ENCODE data around the gene SLC46A1.

The SLC46A1 gene

DNA sequence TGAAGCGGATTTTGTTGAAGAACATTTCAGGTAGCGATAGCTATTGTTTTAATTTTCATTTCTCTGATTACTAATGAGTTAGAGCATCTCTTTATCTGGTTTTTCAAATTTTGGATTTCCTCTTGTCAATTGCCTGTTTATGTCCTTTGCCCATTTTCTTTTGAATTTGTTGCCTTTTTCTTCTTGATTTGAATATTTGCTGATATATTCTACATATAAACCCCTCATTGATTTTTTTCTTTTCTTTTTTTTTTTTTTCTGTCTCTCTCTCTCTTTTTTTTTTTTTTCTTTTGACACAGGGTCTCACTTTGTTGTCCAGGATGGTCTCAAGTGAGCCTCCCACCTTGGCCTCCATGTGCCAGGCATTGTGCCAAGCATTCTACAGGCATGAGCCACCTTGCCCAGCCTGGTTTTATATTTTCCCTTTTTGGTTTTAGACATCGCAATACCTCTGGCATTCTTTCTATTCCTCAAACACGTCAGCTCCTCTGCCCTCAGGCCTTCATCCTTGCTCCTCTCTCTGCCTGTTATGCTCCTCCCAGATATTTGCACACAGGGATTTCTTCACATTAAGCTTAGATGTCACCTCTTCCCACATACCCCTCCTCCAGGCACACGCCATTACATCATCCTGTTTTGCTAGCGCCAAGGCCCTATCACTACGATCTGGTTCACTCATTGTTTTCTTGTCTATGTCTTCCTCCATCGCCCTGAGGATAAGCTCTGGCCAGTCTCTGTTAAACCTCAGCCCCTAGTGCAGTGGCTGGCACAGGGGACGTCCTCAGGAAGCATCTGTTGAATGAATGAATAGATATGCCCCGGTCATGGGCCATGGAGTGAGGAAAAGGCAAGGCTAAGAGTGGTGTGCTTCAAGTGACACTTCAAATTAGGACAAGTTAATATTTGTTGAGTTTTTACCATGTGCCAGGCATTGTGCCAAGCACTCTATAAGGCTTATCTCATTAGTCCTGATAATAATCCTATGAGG is 25.9 kb downstream of the SLC46A1 start:
- H3K27me3 Mint-ChIP-seq = peaks cover 8% of the 10 kb centered on the region
- H3K27ac Mint-ChIP-seq = no peak overlapping the region
- no peaks in the 10 kb centered on the region for H3K9me3 Mint-ChIP-seq
- H3K4me1 Mint-ChIP-seq (ENCODE audit: low read depth) = peaks cover 19% of the 10 kb centered on the region
- peaks cover 23% of the 10 kb centered on the region for H3K36me3 Mint-ChIP-seq (ENCODE audit: low read depth)
- H3K4me3 Mint-ChIP-seq = no peak overlapping the region

DNA sequence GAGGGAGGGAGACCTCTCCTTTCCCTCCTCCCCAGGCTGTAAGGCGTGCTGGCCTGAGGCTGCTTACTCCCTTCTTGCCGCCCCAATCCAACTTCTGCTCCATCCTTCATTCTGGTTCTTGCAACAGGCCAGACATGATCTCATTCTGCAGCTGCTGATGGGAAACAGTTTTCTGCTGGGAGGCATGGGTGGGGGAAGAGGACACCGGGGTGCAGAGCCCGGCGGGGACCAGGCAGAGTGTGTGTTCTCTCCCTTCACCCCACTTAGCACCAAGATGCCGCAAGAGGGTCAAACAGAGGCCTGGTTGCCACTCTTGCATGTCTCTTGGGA is 33.1 kb downstream of the SLC46A1 start:
- Mint-ChIP-seq H3K4me1 (ENCODE audit: low read depth) (peaks cover 21% of the 10 kb centered on the region), H3K9me3 (no peaks in the 10 kb centered on the region), H3K4me3 (peak overlapping the region; percentile 89), H3K27me3 (no peaks in the 10 kb centered on the region), H3K27ac (peak overlapping the region; percentile 82), H3K36me3 (ENCODE audit: low read depth) (peaks cover 5% of the 10 kb centered on the region)

DNA sequence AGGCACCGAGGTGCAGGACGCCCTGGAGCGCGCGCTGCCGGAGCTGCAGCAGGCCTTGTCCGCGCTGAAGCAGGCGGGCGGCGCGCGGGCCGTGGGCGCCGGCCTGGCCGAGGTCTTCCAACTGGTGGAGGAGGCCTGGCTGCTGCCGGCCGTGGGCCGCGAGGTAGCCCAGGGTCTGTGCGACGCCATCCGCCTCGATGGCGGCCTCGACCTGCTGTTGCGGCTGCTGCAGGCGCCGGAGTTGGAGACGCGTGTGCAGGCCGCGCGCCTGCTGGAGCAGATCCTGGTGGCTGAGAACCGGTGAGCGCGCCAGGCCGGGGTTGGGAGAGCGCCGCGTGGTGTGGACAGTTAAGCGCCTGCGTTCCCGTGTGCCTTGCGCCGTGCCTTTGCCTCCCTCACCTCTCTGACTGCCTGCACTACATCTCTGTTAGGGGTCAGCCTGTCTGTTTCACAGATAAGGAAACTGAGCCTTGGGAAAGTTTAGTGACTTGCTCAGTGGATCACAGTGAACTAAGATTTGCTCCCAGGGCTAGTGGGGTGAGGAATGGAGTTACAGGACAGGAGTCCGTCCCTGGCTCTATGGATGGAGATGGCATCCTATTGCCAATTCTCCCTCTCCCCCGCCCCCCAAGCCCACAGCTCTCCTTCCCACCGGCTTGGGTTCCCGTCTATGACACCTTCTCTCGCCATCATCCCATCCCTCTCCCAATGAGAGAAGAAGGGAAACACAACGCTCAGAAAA is 33.6 kb downstream of the SLC46A1 start:
- Mint-ChIP-seq H3K27me3 (no peaks in the 10 kb centered on the region), H3K27ac (peak overlapping the region; percentile 82), H3K9me3 (no peaks in the 10 kb centered on the region), H3K36me3 (ENCODE audit: low read depth) (peaks cover 4% of the 10 kb centered on the region), H3K4me3 (peak overlapping the region; percentile 89), H3K4me1 (ENCODE audit: low read depth) (peaks cover 21% of the 10 kb centered on the region)

DNA sequence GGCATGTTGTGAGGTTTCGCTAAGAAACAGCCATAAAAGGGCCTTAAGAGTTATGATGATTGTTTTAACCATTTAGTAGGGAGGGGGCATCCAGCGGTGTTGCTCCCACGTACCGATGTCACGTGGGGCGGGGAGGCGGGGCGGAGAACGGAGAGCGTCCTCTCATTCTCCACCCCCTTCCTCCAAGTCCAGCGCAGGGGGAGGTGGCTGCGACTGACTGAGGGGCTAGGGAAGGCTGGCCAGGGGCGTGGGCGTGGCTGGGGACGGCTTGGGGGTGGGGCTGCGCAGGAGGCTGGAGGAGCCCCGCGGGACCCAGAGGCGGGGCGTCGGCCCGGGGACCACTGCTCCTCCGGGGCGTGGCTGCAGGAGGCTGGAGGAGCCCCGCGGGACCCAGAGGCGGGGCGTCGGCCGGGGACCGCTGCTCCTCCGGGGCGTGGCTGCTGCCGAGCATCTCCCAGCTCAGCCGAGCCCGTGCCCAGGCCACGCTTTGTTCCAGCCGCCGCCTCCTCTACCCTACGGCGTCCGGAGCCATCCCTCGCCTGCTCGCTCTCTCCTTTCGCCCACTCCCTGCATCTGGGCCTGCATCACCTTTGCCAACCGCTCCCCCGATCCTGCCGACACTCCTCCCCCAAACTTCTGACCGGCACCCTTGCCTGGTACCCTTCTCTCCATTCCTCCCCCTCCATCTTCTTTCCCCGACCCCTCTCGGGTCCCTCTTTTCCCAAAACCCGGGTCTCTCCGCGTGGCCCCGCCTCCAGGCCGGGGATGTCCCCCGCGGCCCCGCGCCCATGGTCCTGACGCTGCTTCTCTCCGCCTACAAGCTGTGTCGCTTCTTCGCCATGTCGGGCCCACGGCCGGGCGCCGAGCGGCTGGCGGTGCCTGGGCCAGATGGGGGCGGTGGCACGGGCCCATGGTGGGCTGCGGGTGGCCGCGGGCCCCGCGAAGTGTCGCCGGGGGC is 34.5 kb downstream of the SLC46A1 start, which contains the start of gene SARM1:
TSS of gene SARM1 (plus strand) at position 450 of the 958 bp plus-strand sequence. CDS start at position 789, 339 bp downstream.
- Mint-ChIP-seq H3K36me3 (ENCODE audit: low read depth) (peaks cover 4% of the 10 kb centered on the region), H3K9me3 (no peaks in the 10 kb centered on the region), H3K4me1 (ENCODE audit: low read depth) (peaks cover 21% of the 10 kb centered on the region), H3K27ac (peak within 1 kb of the TSS; percentile 89), H3K4me3 (peak within 1 kb of the TSS; percentile 89), H3K27me3 (no peaks in the 10 kb centered on the region)

DNA sequence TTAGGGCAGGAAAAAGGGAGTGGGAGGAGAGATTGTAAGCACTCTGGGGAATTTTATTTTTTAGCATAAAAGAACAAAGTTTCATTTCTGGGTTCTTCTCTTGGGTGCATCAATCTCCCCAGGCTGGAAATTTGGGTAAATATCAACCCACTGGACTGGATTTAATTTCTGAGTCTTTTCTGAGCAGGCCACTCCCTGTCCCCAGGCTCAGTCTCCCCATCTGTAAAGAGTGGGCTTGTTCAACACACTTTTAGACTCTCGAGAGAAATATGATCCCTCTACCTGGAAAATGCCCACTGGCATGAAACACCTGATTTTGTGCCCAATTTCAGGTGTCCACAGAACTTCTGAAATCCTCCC is 35.3 kb downstream of the SLC46A1 start:
- Mint-ChIP-seq H3K36me3 (ENCODE audit: low read depth) (peaks cover 4% of the 10 kb centered on the region), H3K27me3 (no peaks in the 10 kb centered on the region), H3K27ac (no peak overlapping the region), H3K4me3 (peak overlapping the region; percentile 89), H3K9me3 (no peaks in the 10 kb centered on the region), H3K4me1 (ENCODE audit: low read depth) (peaks cover 21% of the 10 kb centered on the region)

DNA sequence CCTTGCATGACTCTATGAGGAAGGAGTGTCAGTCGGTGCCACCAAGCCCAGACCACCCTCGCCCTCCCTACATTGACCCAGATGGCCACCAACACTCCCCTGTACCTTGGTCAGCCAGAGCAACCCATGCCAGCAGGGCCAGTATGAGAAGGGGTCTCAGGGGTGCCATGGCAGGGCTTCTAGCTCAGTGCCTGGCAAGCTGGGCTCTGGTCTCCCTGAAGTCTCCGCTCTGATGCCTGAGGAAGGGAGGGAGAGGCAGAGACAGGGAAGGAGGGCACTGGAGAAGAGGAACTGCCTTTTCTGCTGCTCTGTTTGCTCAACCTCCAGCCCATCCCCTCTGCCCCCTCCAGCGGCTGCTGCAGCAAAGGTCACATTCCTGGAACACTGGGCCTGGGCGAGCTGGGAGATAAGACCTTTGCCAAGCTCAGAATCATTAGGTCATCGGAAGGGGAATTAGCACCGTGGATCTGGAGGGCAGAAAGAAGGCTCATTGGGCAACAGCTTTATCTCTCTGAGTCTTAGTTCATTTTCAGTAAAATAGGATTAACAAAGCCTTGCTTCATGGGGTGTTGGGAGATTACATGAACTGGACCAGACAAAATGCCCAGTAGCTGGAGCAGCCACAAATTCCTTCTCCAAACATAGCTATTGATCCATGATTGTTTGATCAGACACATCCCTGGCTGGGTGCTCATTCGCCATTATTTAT is 35.8 kb downstream of the SLC46A1 start, which contains the start of gene VTN:
TSS of gene VTN (minus strand) at position 273 of the 709 bp plus-strand sequence. CDS start at position 169, 104 bp downstream.
- peak within 1 kb of the TSS; percentile 65 for H3K27ac Mint-ChIP-seq
- H3K4me1 Mint-ChIP-seq (ENCODE audit: low read depth) = peaks cover 21% of the 10 kb centered on the region
- H3K4me3 Mint-ChIP-seq = peak within 1 kb of the TSS; percentile 89
- H3K36me3 Mint-ChIP-seq (ENCODE audit: low read depth) = peaks cover 4% of the 10 kb centered on the region
- H3K9me3 Mint-ChIP-seq = no peaks in the 10 kb centered on the region
- H3K27me3 Mint-ChIP-seq = no peaks in the 10 kb centered on the region

DNA sequence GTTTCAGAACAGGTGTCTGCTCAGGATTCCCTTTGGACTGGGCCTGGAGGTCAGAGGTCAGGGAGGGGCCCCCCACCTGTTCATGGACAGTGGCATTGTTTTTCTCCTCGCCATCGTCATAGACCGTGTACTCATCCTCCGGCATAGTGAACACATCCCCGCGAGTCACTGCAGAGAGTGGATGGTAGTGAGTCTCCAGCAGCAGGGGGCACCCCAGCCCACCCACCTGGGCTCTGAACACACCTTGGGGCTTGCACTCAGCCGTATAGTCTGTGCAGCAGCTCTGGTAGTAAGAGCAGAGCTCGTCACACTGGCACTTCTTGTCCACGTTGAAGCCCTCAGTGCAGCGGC is 36.4 kb downstream of the SLC46A1 start:
- Mint-ChIP-seq H3K27me3 (no peaks in the 10 kb centered on the region), H3K27ac (no peak overlapping the region), H3K36me3 (ENCODE audit: low read depth) (peaks cover under 1% of the 10 kb centered on the region), H3K9me3 (no peaks in the 10 kb centered on the region), H3K4me3 (no peak overlapping the region), H3K4me1 (ENCODE audit: low read depth) (peaks cover 21% of the 10 kb centered on the region)

DNA sequence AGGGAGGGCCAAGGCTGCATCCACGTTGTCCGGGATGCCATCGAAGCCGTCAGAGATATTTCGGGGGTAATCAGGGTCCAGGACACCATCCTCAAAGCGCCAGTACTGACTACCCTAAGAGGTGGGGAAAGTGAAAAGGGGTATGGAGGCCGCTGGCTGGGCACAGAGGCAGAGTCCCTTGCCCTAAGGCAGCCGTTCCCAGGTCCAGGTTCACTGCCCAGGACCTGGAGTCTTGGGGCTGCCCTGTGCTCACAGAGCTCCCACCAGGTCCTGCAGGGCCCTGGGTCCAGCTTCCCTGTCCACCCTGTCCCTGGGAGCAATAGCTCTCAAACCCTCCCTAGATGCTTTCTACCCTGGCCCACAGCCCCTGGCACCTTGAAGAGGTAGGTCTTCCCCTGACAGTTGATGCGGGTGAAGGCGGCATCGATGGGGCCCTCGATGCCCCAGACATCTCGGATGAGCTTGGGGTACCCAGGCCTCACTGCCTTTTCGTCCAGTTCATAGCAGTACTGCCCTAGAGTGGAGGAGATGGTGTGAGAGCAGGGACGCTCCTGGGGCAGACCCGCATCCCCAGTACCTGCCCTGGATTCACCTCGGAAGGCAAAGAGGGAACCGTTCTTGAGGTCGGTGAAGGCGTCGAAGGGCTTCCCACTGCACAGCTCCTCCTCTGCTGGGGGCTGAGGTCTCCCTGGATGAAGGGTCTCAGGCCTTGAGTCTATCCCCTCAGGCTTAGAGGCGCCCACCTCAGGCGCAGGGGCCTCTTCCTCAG is 36.9 kb downstream of the SLC46A1 start:
- Mint-ChIP-seq H3K27ac (no peak overlapping the region), H3K9me3 (no peaks in the 10 kb centered on the region), H3K4me1 (ENCODE audit: low read depth) (peaks cover 21% of the 10 kb centered on the region), H3K36me3 (ENCODE audit: low read depth) (no peaks in the 10 kb centered on the region), H3K4me3 (no peak overlapping the region), H3K27me3 (no peaks in the 10 kb centered on the region)

DNA sequence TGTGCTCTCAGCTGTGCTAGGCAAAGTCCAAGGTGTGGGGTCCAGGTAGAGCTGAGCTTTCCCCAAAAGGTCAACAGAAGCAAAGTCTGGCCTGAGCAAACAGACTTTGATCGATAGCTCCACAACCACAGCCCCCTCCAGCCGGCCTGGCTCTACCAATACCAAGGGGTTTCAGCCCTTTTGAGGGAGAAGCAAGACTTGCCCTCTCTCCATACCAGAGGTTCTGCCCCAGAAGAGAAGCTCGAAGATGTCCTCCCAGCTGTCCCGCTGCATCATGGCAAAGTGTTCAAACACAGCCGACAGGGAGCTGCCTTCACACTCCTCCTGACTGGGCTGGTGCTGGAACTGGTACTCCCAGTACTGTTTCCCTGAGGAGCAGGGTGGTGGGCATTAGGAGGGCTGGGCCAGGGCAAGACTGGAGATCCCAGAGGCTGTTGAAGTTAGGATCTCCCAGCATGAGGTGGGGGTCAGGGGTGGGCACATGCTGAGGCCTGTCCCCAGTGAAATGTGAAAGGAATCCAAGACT is 37.6 kb downstream of the SLC46A1 start:
- no peaks in the 10 kb centered on the region for H3K9me3 Mint-ChIP-seq
- no peak overlapping the region for H3K4me3 Mint-ChIP-seq
- peaks cover 17% of the 10 kb centered on the region for H3K4me1 Mint-ChIP-seq (ENCODE audit: low read depth)
- no peaks in the 10 kb centered on the region for H3K27me3 Mint-ChIP-seq
- H3K27ac Mint-ChIP-seq = no peak overlapping the region
- peaks cover 4% of the 10 kb centered on the region for H3K36me3 Mint-ChIP-seq (ENCODE audit: low read depth)

DNA sequence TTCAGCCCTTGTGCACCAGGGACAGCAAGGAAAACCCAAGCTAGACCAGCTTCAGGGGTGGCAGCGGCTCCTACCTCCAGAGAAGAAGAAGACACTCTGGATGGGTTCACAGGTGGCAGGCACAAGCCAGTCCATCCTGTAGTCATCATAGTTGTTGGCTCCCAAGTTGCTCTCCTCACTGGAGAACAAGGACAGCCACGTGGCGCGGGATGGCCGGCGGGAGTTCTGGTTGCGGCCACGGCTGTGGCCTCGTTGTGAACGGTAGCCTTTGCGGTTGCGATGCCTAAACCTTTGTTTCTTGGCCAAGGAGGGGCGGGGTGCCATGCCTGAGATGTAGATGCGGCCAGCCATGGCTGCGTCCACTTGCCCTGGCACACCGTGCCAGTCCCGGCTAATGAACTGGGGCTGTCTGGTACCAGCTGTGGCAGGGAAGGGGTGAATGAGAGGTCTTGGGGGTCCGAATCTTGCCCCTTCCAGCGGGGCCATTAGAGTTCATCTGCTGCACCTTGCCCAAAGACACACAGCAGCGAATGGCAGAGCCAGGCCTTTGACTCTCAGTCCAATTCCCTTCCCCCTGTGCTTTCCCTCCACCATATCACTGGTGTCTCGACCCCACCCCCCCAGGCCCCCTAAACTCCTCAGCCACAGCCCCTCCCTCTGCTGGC is 38.2 kb downstream of the SLC46A1 start:
- Mint-ChIP-seq H3K36me3 (ENCODE audit: low read depth) (peaks cover 4% of the 10 kb centered on the region), H3K27ac (no peak overlapping the region), H3K9me3 (no peaks in the 10 kb centered on the region), H3K27me3 (no peaks in the 10 kb centered on the region), H3K4me3 (no peak overlapping the region), H3K4me1 (ENCODE audit: low read depth) (peaks cover 11% of the 10 kb centered on the region)

DNA sequence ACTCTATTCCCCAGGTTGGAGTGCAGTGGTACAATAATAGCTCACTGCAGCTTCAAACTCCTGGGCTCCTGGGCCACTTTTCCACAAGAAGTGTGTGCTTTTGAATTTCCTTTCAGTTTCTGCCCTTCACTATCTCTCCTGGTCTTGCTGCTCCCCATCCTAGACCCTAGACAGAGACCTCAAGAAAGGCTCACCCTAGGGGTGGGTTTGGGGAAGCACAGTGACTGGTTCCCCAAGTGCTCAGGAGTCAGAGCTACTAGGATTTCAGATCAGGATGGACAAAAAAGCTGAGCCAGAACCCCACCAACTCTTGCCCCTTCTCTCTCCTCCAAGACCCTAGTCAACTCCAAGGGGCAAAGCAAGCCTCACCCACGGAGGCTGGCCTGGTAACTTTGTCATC is 39.4 kb downstream of the SLC46A1 start:
- Mint-ChIP-seq H3K27me3 (no peaks in the 10 kb centered on the region), H3K4me1 (ENCODE audit: low read depth) (peaks cover 8% of the 10 kb centered on the region), H3K27ac (no peak overlapping the region), H3K4me3 (no peak overlapping the region), H3K36me3 (ENCODE audit: low read depth) (peaks cover 5% of the 10 kb centered on the region), H3K9me3 (no peaks in the 10 kb centered on the region)

DNA sequence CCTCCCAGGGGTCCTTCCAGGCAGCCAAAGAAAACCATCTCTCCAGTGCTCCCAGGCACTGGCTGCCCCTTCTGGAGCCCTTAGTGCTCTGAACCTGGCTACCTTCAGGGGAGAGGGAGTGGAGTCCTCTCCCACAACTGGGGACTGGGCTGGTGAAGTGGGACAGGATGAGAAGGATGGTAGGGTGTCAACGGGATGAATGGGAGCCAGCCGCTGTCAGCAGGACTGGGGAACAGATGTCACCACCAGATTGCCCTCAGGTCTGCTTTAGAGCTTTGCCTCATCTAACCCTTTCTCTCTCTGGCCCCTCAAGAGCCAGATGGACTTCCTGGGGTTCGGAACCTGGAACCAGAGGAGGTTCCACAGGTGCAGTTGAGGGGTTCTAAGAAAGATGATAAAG is 40.5 kb downstream of the SLC46A1 start:
- Mint-ChIP-seq H3K36me3 (ENCODE audit: low read depth) (peaks cover 16% of the 10 kb centered on the region), H3K27ac (no peak overlapping the region), H3K9me3 (no peaks in the 10 kb centered on the region), H3K4me3 (no peak overlapping the region), H3K4me1 (ENCODE audit: low read depth) (no peaks in the 10 kb centered on the region), H3K27me3 (no peaks in the 10 kb centered on the region)

Measured in stimulated activated naive CD8-positive, alpha-beta T cell treated with anti-CD3 and anti-CD28 coated beads, Interleukin-15, Interleukin-2, amounts not matched to agents 100 ng/mL and 50 ng/mL, for 24 hours (primary cell).